ENCODE data around the gene PITPNC1.

PITPNC1 gene

GRCh38 chr17:67655478-67656148 is 278.5 kb downstream of the PITPNC1 start:
- Histone ChIP-seq H3K4me3 (ENCODE audit: low read depth in 1 of 5, low read length in 5 of 5) (no peak overlapping the region), H3K27ac (ENCODE audit: low read depth, low read length) (no peak overlapping the region), H3K4me1 (ENCODE audit: control insufficient read depth in 5 of 5, insufficient read depth in 5 of 5, low read length in 5 of 5) (no peaks in the 10 kb centered on the region), H3K9me3 (ENCODE audit: control insufficient read depth in 5 of 5, low read length in 5 of 5) (peaks cover 4 to 10% (median 9%) of the 10 kb centered on the region in 5 donors), H3K27me3 (ENCODE audit: control insufficient read depth in 5 of 5, insufficient read depth in 4 of 5, low read length in 5 of 5) (no peaks in the 10 kb centered on the region), H3K9ac (ENCODE audit: low read length in 5 of 5) (no peak overlapping the region), H3K36me3 (ENCODE audit: control insufficient read depth in 5 of 5, insufficient read depth in 5 of 5, low read length in 5 of 5) (peaks cover 0 to 12% (median 7%) of the 10 kb centered on the region in 5 donors)

DNA sequence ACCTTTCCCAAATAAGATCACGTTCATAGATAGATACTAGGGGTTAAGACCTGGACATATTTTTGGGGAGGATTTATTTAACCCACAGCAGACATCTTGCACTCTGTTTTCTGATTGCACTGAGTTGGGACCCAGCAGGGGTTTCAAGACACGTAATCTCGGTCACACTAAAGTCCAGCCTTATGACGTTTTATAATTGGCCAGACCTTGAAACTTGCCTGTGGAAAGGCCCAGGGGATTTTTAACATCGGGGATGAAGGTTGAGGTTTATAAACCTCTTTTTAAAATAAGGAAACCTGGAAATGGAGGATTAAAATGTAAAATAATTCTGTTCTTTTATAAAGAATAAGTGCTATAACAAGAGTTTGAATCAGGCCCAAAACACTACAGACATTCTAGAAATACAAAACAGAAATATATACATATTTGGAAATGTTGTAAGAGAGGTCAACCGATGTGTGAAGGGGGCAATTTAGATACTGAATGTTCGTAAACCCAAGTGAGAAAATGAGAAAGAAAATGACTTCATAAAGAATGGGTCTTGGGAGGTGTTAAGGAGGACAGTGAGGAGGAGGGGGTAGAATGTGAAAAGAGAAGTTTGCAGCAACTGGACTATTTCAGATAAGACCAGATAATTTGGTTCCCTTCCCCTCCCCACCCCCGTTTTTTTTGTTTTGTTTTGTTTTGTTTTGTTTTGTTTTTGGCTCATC is 279.6 kb downstream of the PITPNC1 start:
- no peak overlapping the region for H3K4me3 ChIP-seq (ENCODE audit: low read depth in 1 of 5, low read length in 5 of 5)
- H3K36me3 ChIP-seq (ENCODE audit: control insufficient read depth in 5 of 5, insufficient read depth in 5 of 5, low read length in 5 of 5), result peaks cover 0 to 12% (median 7%) of the 10 kb centered on the region in 5 donors
- no peaks in the 10 kb centered on the region for H3K27me3 ChIP-seq (ENCODE audit: control insufficient read depth in 5 of 5, insufficient read depth in 4 of 5, low read length in 5 of 5)
- H3K9ac ChIP-seq (ENCODE audit: low read length in 5 of 5), result no peak overlapping the region
- no peak overlapping the region for H3K27ac ChIP-seq (ENCODE audit: low read depth, low read length)
- peaks cover 4 to 10% (median 9%) of the 10 kb centered on the region in 5 donors for H3K9me3 ChIP-seq (ENCODE audit: control insufficient read depth in 5 of 5, low read length in 5 of 5)
- H3K4me1 ChIP-seq (ENCODE audit: control insufficient read depth in 5 of 5, insufficient read depth in 5 of 5, low read length in 5 of 5), result no peaks in the 10 kb centered on the region

DNA sequence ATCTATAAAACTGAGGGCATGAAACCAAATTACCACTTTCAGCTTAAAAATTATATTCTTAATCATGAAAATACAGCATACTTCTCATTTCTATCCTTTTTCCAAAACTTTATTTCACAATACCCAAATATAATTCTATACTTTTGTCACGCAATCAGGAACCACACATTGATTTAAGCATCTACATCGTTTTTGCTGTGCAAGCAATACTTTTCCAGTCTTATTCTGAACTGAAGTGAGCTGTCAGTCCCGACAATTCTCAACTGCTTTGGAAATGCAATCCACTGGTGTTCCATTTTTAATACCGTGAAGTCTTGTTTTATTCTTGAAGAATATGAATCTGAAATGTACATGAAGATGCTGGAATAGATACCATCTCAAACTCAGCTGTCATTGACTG is 280.5 kb downstream of the PITPNC1 start:
- H3K4me1 ChIP-seq (ENCODE audit: control insufficient read depth in 5 of 5, insufficient read depth in 5 of 5, low read length in 5 of 5), result no peaks in the 10 kb centered on the region
- H3K9me3 ChIP-seq (ENCODE audit: control insufficient read depth in 5 of 5, low read length in 5 of 5), result peaks cover 4 to 10% (median 9%) of the 10 kb centered on the region in 5 donors
- no peaks in the 10 kb centered on the region for H3K27me3 ChIP-seq (ENCODE audit: control insufficient read depth in 5 of 5, insufficient read depth in 4 of 5, low read length in 5 of 5)
- no peak overlapping the region for H3K4me3 ChIP-seq (ENCODE audit: low read depth in 1 of 5, low read length in 5 of 5)
- peaks cover 0 to 10% (median 2%) of the 10 kb centered on the region in 5 donors for H3K36me3 ChIP-seq (ENCODE audit: control insufficient read depth in 5 of 5, insufficient read depth in 5 of 5, low read length in 5 of 5)
- no peak overlapping the region for H3K27ac ChIP-seq (ENCODE audit: low read depth, low read length)
- no peak overlapping the region for H3K9ac ChIP-seq (ENCODE audit: low read length in 5 of 5)

DNA sequence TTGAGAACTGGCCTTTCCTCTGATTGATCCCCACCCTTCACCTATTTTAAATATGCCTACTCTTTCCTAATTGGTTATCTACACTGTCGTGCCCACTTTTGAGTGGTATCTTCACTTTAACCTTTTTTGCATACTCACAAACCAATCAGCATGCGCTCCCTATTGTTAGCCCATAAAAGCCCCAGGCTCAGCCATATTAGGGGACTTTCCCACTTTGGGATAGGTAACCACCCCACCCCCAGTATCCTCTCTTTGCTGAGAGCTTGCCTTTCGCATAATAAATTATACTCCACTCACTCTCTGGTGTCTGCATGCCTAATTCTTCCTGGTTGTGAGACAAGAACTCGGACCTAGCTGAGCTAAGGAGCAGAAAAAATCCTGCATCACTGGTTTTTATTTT is 281.2 kb downstream of the PITPNC1 start:
- Histone ChIP-seq H3K27me3 (ENCODE audit: control insufficient read depth in 5 of 5, insufficient read depth in 4 of 5, low read length in 5 of 5) (no peaks in the 10 kb centered on the region), H3K27ac (ENCODE audit: low read depth, low read length) (no peak overlapping the region), H3K4me1 (ENCODE audit: control insufficient read depth in 5 of 5, insufficient read depth in 5 of 5, low read length in 5 of 5) (no peaks in the 10 kb centered on the region)

GRCh38 chr17:67659028-67659427 is 281.9 kb downstream of the PITPNC1 start:
- Histone ChIP-seq H3K27ac (ENCODE audit: low read depth, low read length) (no peak overlapping the region), H3K4me1 (ENCODE audit: control insufficient read depth in 5 of 5, insufficient read depth in 5 of 5, low read length in 5 of 5) (no peaks in the 10 kb centered on the region), H3K9me3 (ENCODE audit: control insufficient read depth in 5 of 5, low read length in 5 of 5) (peaks cover 4 to 10% (median 9%) of the 10 kb centered on the region in 5 donors), H3K36me3 (ENCODE audit: control insufficient read depth in 5 of 5, insufficient read depth in 5 of 5, low read length in 5 of 5) (peaks cover 0 to 3% (median 0%) of the 10 kb centered on the region in 5 donors), H3K27me3 (ENCODE audit: control insufficient read depth in 5 of 5, insufficient read depth in 4 of 5, low read length in 5 of 5) (no peaks in the 10 kb centered on the region), H3K4me3 (ENCODE audit: low read depth in 1 of 5, low read length in 5 of 5) (no peak overlapping the region), H3K9ac (ENCODE audit: low read length in 5 of 5) (no peak overlapping the region)

More for the DNA sequence above, 281.2 kb downstream of the PITPNC1 start:
- Histone ChIP-seq H3K4me3 (ENCODE audit: low read depth in 1 of 5, low read length in 5 of 5) (no peak overlapping the region), H3K9me3 (ENCODE audit: control insufficient read depth in 5 of 5, low read length in 5 of 5) (peaks cover 4 to 10% (median 9%) of the 10 kb centered on the region in 5 donors), H3K9ac (ENCODE audit: low read length in 5 of 5) (no peak overlapping the region), H3K36me3 (ENCODE audit: control insufficient read depth in 5 of 5, insufficient read depth in 5 of 5, low read length in 5 of 5) (peaks cover 0 to 8% (median 0%) of the 10 kb centered on the region in 5 donors)

GRCh38 chr17:67662712-67663111 is 285.6 kb downstream of the PITPNC1 start:
- no peaks in the 10 kb centered on the region for H3K27me3 ChIP-seq (ENCODE audit: control insufficient read depth in 5 of 5, insufficient read depth in 4 of 5, low read length in 5 of 5)

GRCh38 chr17:67663457-67663856 is 286.4 kb downstream of the PITPNC1 start:
- Histone ChIP-seq H3K9me3 (ENCODE audit: control insufficient read depth in 5 of 5, low read length in 5 of 5) (peaks cover under 1 to 5% (median 4%) of the 10 kb centered on the region in 5 donors), H3K9ac (ENCODE audit: low read length in 5 of 5) (no peak overlapping the region), H3K4me3 (ENCODE audit: low read depth in 1 of 5, low read length in 5 of 5) (no peak overlapping the region), H3K27me3 (ENCODE audit: control insufficient read depth in 5 of 5, insufficient read depth in 4 of 5, low read length in 5 of 5) (no peaks in the 10 kb centered on the region), H3K36me3 (ENCODE audit: control insufficient read depth in 5 of 5, insufficient read depth in 5 of 5, low read length in 5 of 5) (no peaks in the 10 kb centered on the region), H3K27ac (ENCODE audit: low read depth, low read length) (no peak overlapping the region), H3K4me1 (ENCODE audit: control insufficient read depth in 5 of 5, insufficient read depth in 5 of 5, low read length in 5 of 5) (no peaks in the 10 kb centered on the region)

More at GRCh38 chr17:67662712-67663111, 285.6 kb downstream of the PITPNC1 start:
- H3K4me1 ChIP-seq (ENCODE audit: control insufficient read depth in 5 of 5, insufficient read depth in 5 of 5, low read length in 5 of 5), result no peaks in the 10 kb centered on the region
- peaks cover 4 to 9% (median 9%) of the 10 kb centered on the region in 5 donors for H3K9me3 ChIP-seq (ENCODE audit: control insufficient read depth in 5 of 5, low read length in 5 of 5)
- no peak overlapping the region for H3K4me3 ChIP-seq (ENCODE audit: low read depth in 1 of 5, low read length in 5 of 5)
- no peaks in the 10 kb centered on the region for H3K36me3 ChIP-seq (ENCODE audit: control insufficient read depth in 5 of 5, insufficient read depth in 5 of 5, low read length in 5 of 5)
- no peak overlapping the region for H3K9ac ChIP-seq (ENCODE audit: low read length in 5 of 5)
- H3K27ac ChIP-seq (ENCODE audit: low read depth, low read length), result no peak overlapping the region

DNA sequence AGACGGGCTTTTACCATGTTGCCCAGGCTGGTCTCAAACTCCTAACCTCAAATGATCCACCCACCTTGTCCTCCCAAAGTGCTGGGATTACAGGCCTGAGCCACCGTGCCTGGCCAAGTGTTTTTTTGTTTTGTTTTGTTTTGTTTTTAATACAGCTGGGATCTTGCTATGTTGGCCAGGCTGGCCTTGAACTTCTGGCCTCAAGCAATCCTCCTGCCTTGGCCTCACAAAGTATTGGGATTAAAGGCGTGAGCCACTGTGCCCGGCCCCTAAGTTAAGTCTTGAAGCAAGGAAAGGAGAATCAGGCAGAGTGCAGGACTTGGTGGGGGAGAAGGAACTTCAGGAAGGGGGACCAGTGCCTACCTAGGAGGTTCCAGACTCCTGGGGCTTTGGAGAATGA is 288.9 kb downstream of the PITPNC1 start:
- H3K27ac ChIP-seq (ENCODE audit: low read depth, low read length), result no peak overlapping the region
- H3K9ac ChIP-seq (ENCODE audit: low read length in 5 of 5), result no peak overlapping the region
- H3K4me1 ChIP-seq (ENCODE audit: control insufficient read depth in 5 of 5, insufficient read depth in 5 of 5, low read length in 5 of 5), result no peaks in the 10 kb centered on the region
- H3K9me3 ChIP-seq (ENCODE audit: control insufficient read depth in 5 of 5, low read length in 5 of 5), result peaks cover 0 to 2% (median 0%) of the 10 kb centered on the region in 5 donors
- no peak overlapping the region for H3K4me3 ChIP-seq (ENCODE audit: low read depth in 1 of 5, low read length in 5 of 5)
- no peaks in the 10 kb centered on the region for H3K27me3 ChIP-seq (ENCODE audit: control insufficient read depth in 5 of 5, insufficient read depth in 4 of 5, low read length in 5 of 5)
- peaks cover 0 to 10% (median 0%) of the 10 kb centered on the region in 5 donors for H3K36me3 ChIP-seq (ENCODE audit: control insufficient read depth in 5 of 5, insufficient read depth in 5 of 5, low read length in 5 of 5)

DNA sequence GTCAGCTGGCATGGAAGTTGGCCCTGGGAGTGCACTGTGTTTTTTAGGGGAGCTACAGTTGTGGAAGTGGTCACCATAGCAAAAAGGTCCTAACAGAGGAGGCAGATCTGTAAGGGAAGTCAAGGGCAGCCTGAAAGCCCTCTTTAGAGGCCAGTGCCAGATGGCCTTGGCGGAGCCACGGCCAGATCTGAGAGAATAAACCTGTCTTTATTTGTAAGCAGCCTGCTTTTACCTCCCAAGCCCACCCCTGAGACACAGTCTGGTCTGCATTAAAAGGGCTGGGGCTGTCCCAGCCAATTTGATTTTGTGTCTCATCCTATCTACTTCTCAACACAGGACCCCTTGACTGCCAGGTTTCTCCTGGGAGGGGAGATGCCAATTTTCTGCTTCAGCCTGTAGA is 289.6 kb downstream of the PITPNC1 start:
- Histone ChIP-seq H3K9ac (ENCODE audit: low read length in 5 of 5) (no peak overlapping the region), H3K4me3 (ENCODE audit: low read depth in 1 of 5, low read length in 5 of 5) (no peak overlapping the region), H3K36me3 (ENCODE audit: control insufficient read depth in 5 of 5, insufficient read depth in 5 of 5, low read length in 5 of 5) (peaks cover 0 to 12% (median 0%) of the 10 kb centered on the region in 5 donors), H3K27ac (ENCODE audit: low read depth, low read length) (no peak overlapping the region), H3K9me3 (ENCODE audit: control insufficient read depth in 5 of 5, low read length in 5 of 5) (peaks cover 0 to 2% (median 0%) of the 10 kb centered on the region in 5 donors), H3K4me1 (ENCODE audit: control insufficient read depth in 5 of 5, insufficient read depth in 5 of 5, low read length in 5 of 5) (peaks cover 0 to 4% (median 0%) of the 10 kb centered on the region in 5 donors), H3K27me3 (ENCODE audit: control insufficient read depth in 5 of 5, insufficient read depth in 4 of 5, low read length in 5 of 5) (no peaks in the 10 kb centered on the region)

GRCh38 chr17:67671493-67671892 is 294.4 kb downstream of the PITPNC1 start:
- peaks cover 0 to 4% (median 0%) of the 10 kb centered on the region in 5 donors for H3K4me1 ChIP-seq (ENCODE audit: control insufficient read depth in 5 of 5, insufficient read depth in 5 of 5, low read length in 5 of 5)
- H3K27ac ChIP-seq (ENCODE audit: low read depth, low read length), result no peak overlapping the region

More at GRCh38 chr17:67671493-67671892, 294.4 kb downstream of the PITPNC1 start:
- Histone ChIP-seq H3K27me3 (ENCODE audit: control insufficient read depth in 5 of 5, insufficient read depth in 4 of 5, low read length in 5 of 5) (no peaks in the 10 kb centered on the region), H3K36me3 (ENCODE audit: control insufficient read depth in 5 of 5, insufficient read depth in 5 of 5, low read length in 5 of 5) (peaks cover 0 to 12% (median 0%) of the 10 kb centered on the region in 5 donors), H3K9me3 (ENCODE audit: control insufficient read depth in 5 of 5, low read length in 5 of 5) (peaks cover 0 to 2% (median 0%) of the 10 kb centered on the region in 5 donors), H3K4me3 (ENCODE audit: low read depth in 1 of 5, low read length in 5 of 5) (no peak overlapping the region), H3K9ac (ENCODE audit: low read length in 5 of 5) (no peak overlapping the region)

Measured in subcutaneous abdominal adipose tissue (tissue), 5 donors.